HG03095 (cell line): ENCODE data around the gene HSBP1L1.
"Not testable (repeated sequence)": the region's sequence is repeated elsewhere in the genome, so short reads cannot be mapped to it uniquely, and the experiment has no call there.

Source experiments
- ATAC-seq: cut with Tn5 transposase; IDR thresholded peaks from one replicate; pipeline ENCODE4 v1.9.1; 2021; ENCODE audit warnings: moderate library complexity; ENCODE audit not compliant: unreplicated experiment

Gene HSBP1L1

GRCh38 chr18:79960161-79960801 lies 4.2 kb upstream of the HSBP1L1 start:
- ATAC-seq, result not testable (repeated sequence)

- no peak for ATAC-seq
Measured at GRCh38 chr18:79960921-79961526, 3.4 kb upstream of the HSBP1L1 start.

GRCh38 chr18:79961527-79962291 lies 2.7 kb upstream of the HSBP1L1 start:
- no peak for ATAC-seq

GRCh38 chr18:79962311-79962710 lies 2.1 kb upstream of the HSBP1L1 start:
- ATAC-seq, result no peak

- ATAC-seq, result peak; percentile 68
Measured at GRCh38 chr18:79962835-79963657, 1.4 kb upstream of the HSBP1L1 start.

DNA sequence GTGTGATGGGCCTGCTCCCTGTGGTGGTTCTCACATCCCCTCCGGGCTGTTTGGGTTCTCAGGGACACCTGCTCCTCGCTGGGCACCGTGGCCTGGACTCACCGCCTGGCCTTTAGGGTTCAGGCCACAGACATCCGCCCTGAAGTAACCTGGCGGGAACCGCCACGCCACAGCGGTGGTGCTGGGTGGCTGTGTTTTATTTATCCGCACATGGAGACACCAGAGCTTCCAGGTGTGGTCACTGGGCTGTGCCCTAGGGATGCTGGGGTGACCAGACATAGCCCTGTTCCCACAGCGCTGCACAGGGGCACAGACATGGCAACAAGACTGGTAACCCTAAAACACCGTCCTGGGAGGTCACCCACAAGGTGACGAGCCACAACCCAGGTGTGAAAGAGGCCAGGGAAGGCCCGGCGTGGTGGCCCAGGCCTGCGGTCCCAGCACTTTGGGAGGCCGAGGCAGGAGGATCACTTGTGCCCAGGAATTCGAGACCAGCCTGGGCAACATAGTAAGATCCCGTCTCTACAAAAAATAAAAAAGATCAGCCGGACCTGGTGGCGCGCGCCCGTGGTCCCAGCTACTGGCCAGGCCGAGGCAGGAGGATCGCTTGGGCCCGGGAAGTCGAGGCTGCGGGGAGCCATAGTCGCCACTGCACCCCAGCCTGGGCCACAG lies 649 bp upstream of the HSBP1L1 start:
- no peak for ATAC-seq

DNA sequence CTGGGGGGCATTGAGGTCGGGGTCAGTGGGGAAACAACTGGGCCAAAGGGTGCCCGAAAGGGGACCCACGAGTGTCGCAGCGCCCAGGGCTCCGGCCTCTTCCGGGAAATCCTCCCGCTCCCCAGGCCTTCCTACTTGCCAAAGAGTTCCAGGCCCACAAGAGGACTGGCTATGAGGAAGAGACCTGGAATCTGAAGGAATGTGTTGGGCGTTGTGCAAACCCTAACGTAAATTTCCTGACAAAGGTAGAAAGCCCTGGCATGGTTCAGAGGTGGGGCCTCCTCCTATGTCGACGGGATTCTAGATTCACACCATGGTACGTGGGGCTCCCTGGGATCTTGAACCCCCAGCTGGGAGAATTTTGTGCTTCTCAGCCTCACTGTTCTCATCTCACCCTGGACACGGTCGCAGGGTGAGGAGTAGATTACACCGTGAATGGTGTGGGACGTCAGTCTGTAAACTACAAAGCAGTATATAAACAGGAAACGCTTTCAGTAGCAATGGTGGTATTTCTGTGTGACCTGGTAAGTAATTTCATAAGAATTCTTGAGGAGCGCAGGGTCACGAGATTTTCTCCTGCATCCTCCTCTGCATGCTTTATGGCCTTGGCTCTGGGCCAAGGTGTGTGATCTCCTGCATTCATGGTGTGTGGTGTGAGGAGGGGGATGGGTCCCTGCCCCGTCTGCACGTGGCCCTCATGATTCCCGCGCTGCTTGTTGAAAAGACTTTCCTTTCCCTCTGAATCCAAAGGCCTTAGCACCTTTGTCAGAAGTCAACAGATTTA lies 868 bp downstream of the HSBP1L1 start:
- ATAC-seq, result no peak

GRCh38 chr18:79970419-79971133 lies 6.1 kb downstream of the HSBP1L1 start:
- no peak for ATAC-seq

DNA sequence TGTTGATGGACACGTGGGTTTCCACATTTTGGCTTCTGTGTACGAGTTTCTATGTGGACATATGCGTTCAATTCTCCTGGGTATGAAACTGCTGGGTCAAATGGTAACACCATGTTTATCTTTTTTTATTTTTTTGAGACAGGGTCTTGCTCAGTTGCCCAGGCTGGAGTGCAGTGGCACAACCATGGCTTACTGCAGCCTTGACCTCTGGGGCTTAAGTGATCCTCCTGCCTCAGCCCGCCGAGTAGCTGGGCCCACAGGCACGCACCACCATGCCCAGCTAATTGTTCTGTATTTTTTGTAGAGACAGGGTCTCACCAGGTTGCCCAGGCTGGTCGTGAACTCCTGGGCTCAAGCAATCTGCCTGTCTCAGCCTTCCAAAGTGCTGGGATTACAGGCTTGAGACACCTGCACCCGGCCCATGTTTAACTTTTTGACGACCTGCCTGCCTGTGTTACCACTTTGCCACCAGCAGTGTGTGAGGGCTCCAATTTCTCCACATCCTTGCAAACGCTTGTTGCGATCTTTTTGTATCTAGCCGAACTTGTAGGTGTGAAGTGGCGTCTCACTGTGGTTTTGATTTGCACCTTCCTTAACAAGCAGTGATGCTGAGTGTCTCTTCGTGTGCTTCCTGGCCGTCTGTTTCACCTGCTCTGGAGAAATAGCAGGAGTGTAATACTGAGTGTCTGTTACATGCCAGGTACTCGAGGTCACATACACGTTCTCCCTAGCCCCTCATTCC lies 6.9 kb downstream of the HSBP1L1 start:
- ATAC-seq, result no peak

DNA sequence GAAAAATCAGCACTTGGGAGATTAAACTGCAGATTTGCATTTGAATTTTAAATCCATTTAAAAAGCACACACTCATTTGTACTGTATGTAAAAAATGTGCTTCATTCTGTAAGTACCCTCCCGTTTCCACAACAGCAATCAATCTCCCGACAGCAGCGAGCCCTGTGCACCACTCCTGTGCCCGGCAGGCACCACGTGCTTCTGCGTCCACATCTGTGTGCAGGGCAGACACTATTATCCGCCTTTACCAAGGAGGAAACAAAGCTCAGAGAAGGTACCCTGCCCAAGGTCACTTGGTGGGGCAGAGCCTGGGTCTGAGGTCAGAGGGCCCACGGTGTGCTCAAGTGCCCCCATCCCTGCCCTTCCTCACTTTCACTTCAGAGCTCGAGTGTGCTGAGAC lies 7.5 kb downstream of the HSBP1L1 start:
- ATAC-seq, result no peak

DNA sequence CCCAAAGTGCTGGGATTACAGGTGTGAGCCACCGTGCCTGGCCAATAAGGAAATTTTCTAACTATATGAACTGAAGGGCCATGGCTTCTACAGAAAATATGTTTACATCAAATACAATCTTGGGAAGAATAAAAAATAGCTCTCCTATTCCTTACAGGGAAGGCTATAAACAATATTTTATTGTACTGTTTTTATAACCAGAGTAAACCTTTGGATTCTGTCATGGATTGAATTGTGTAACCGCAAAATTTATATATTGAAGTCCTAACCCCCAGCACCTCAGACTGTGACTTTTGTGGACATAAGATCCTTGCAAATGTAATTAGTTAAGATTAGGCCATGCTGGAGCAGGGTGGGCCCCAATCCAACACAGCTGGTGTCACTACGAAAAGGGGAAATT lies 8.3 kb downstream of the HSBP1L1 start:
- ATAC-seq, result no peak

- ATAC-seq, result no peak
Measured at GRCh38 chr18:79973517-79973916, 9.1 kb downstream of the HSBP1L1 start.

DNA sequence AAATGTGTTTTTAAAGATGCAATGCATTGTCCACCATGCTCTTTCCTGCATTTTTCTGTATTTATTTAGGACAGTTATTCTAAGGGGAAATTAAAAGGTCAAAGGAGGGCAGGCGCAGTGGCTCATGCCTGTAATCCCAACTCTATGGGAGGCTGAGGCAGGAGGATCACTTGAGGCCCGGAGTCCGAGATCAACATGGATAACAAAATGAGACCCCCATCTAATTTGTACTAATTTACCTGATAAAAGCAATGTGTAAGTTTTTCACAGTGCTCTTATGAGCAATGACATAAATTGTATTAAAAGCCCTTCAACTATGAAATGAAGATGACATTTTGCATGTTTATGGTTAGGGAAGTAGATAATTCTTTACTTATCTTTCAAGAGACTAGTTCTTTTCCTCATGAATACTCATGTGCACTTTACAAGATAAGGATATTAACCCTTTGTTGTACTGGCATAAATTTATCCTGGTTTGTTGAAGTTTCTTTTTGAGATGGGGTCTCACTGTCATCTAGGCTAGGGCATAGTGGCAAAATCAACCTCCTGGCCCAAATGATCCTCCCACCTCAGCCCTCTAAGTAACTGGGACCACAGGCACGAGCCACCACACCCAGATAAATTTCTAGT lies 9.7 kb downstream of the HSBP1L1 start:
- ATAC-seq, result no peak

- no peak for ATAC-seq
Measured at GRCh38 chr18:79975043-79975442, 10.6 kb downstream of the HSBP1L1 start.

DNA sequence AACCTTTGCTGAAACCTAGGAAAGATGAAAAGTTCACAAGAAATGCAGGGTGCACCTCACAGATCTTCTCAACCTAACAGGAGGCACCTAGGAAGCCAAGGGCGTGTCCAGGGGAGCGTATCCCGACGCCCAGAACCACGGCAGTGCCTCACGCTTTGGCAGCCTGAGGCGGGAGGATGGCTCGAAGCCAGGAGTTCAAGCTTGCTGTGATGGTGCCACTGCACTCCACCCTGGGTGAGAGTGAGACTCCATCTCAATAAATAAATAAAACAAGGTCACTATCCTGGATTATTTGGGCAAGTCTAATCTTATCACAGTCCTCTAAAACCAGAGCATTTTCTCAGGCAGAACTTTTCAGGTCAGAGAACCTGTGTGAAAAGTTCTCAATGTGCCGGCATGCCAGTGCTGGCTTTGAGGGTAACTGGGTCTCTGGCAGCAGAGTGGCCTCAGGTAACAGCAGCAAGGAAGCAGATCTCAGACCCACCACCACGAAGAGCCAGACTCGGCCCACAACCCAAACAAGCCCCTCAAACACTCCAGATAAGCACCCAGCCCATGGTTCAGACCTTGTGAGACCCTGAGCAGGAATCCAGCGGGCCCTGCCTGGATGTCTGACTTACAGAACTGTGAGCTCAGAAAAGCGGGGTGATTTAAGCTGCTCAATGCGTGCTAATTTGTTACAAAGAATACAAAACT lies 11.7 kb downstream of the HSBP1L1 start:
- ATAC-seq, result no peak

DNA sequence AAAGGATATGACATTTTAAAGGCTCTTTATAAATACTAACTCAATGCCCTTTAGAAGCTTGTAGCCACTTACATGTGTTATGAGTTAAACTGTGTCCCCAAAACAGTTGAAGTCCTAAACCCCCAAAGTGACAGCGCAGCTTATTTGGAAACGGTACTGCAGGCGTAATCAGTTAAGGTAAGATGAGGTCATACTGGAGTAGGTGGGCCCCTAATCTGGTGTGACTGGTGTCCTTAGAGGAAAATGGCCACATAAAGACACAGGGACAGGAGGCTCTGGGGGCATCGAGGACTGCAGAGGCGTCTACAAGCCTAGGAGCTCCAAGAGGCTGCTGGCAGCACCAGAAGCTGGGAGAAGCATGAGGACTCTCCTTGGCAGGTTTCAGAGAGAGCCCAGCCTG lies 15.4 kb downstream of the HSBP1L1 start:
- ATAC-seq, result no peak

DNA sequence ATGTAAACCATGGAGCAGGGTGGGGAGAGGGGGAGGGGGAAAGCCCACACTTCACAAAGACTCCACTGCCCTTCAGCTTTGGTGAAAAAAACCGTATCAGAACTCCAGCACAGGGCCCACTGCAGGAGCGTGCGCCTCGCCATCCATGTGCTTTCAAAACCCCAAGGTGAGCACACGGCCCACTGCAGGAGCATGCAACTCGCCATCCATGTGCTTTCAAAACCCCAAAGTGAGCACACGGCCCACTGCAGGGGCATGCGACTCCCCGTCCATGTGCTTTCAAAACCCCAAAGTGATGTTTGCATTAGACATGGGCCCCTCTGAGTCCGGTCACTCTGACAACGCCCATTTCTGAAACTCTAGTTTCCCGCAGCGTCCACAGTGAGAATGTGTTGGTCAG lies 16.1 kb downstream of the HSBP1L1 start:
- no peak for ATAC-seq

- ATAC-seq, result no peak
Measured at GRCh38 chr18:79982736-79983135, 18.3 kb downstream of the HSBP1L1 start.
